HG02840 (cell line): ENCODE measurements around the gene LRRC40.

ENCODE experiments used
- ATAC-seq: cut with Tn5 transposase; IDR thresholded peaks from one replicate; pipeline ENCODE4 v1.9.1; 2021; ENCODE audit warnings: mild to moderate bottlenecking, moderate library complexity, moderate number of reproducible peaks; ENCODE audit not compliant: unreplicated experiment, low FRiP score

The LRRC40 gene

GRCh38 chr1:70134148-70134547, 71.2 kb downstream of the LRRC40 start:
- ATAC-seq = no peak

GRCh38 chr1:70117046-70117445, 88.3 kb downstream of the LRRC40 start:
- no peak for ATAC-seq

- no peak for ATAC-seq
Observed at GRCh38 chr1:70115315-70115714, 90.1 kb downstream of the LRRC40 start.

- ATAC-seq = no peak
Observed at GRCh38 chr1:70112838-70113237, 92.5 kb downstream of the LRRC40 start.

- no peak for ATAC-seq
Observed at GRCh38 chr1:70109241-70109640, 96.1 kb downstream of the LRRC40 start.

GRCh38 chr1:70103770-70104169, 101.6 kb downstream of the LRRC40 start:
- no peak for ATAC-seq

GRCh38 chr1:70101774-70102173, 103.6 kb downstream of the LRRC40 start:
- ATAC-seq = no peak

GRCh38 chr1:70101231-70101630, 104.1 kb downstream of the LRRC40 start:
- no peak for ATAC-seq
